ENCODE measurements around the gene SORL1. TPM values are rescaled to one million over a fixed set of nuclear protein-coding genes. Genes with fewer than 3 reads are reported as not detected.

Gene SORL1
- total RNA-seq, 2 experiments from 2014 or later: 228 to 411 TPM

- peaks cover 100% of the 10 kb centered on the region for H3K36me3 ChIP-seq (ENCODE audit: insufficient read depth, low read length)
- H3K27ac ChIP-seq (ENCODE audit: low read depth, low read length, poor library complexity, severe bottlenecking): no peak overlapping the region
- no peak for TF ChIP-seq CTCF (conservative IDR thresholded peaks at IDR 0.05; ENCODE audit: low read length)
- TF ChIP-seq EZH2phosphoT487 (IDR thresholded peaks at IDR 0.05; ENCODE audit: borderline replicate concordance, low read depth, low read length): no peak
- H3K79me2 ChIP-seq (ENCODE audit: insufficient read depth, low read depth, low read length): peaks cover 70% of the 10 kb centered on the region
- intact Hi-C loops (cut with micrococcal nuclease; ENCODE audit: unreplicated experiment): no loop called here
- H3K9me3 ChIP-seq (ENCODE audit: low read length): no peaks in the 10 kb centered on the region
- CTCF ChIA-PET (ENCODE audit: unreplicated experiment): no interaction called here
- H2AFZ ChIP-seq (ENCODE audit: low read length): no peak overlapping the region
- no TSS peak for BruUV-seq (replicated peaks)
- H4K20me1 ChIP-seq (ENCODE audit: insufficient read depth, low read length): no peaks in the 10 kb centered on the region
- no peaks in the 10 kb centered on the region for H3K4me1 ChIP-seq (ENCODE audit: insufficient read depth, low read length, poor library complexity, severe bottlenecking)
- no peak overlapping the region for H3K4me3 ChIP-seq (ENCODE audit: low read depth, low read length, poor library complexity, severe bottlenecking)
- no peak for DNase-seq (ENCODE audit: low spot score)
- no peaks in the 10 kb centered on the region for H3K9me2 ChIP-seq (ENCODE audit: insufficient read depth, low read length)
- H3K4me2 ChIP-seq (ENCODE audit: low read length): no peak overlapping the region
- POLR2A ChIA-PET: interaction anchor here (1.0 to 1.1 kb wide), 2 partner anchors 16 to 51 kb away, joined by 3 read pairs; no protein-coding TSS in a partner anchor
Observed at GRCh38 chr11:121514432-121515334, 62.6 kb downstream of the SORL1 start.

- peaks cover 69% of the 10 kb centered on the region for H3K79me2 ChIP-seq (ENCODE audit: insufficient read depth, low read depth, low read length)
- ChIA-PET CTCF (ENCODE audit: unreplicated experiment) (no interaction called here), POLR2A (no interaction called here)
- H4K20me1 ChIP-seq (ENCODE audit: insufficient read depth, low read length): no peaks in the 10 kb centered on the region
- H3K27ac ChIP-seq (ENCODE audit: low read depth, low read length, poor library complexity, severe bottlenecking): no peak overlapping the region
- no peak overlapping the region for H2AFZ ChIP-seq (ENCODE audit: low read length)
- no peaks in the 10 kb centered on the region for H3K9me2 ChIP-seq (ENCODE audit: insufficient read depth, low read length)
- no peak overlapping the region for H3K4me2 ChIP-seq (ENCODE audit: low read length)
- intact Hi-C loops (cut with micrococcal nuclease; ENCODE audit: unreplicated experiment): no loop called here
- TF ChIP-seq CTCF (conservative IDR thresholded peaks at IDR 0.05; ENCODE audit: low read length) (no peak), EZH2phosphoT487 (IDR thresholded peaks at IDR 0.05; ENCODE audit: borderline replicate concordance, low read depth, low read length) (no peak)
- H3K9me3 ChIP-seq (ENCODE audit: low read length): no peaks in the 10 kb centered on the region
- no TSS peak for BruUV-seq (replicated peaks)
- peaks cover 2% of the 10 kb centered on the region for H3K4me1 ChIP-seq (ENCODE audit: insufficient read depth, low read length, poor library complexity, severe bottlenecking)
- DNase-seq (ENCODE audit: low spot score): no peak
- peaks cover 100% of the 10 kb centered on the region for H3K36me3 ChIP-seq (ENCODE audit: insufficient read depth, low read length)
- H3K4me3 ChIP-seq (ENCODE audit: low read depth, low read length, poor library complexity, severe bottlenecking): no peak overlapping the region
Observed at GRCh38 chr11:121515335-121515671, 63.2 kb downstream of the SORL1 start.

GRCh38 chr11:121517996-121518395, 65.9 kb downstream of the SORL1 start:
- H3K36me3 ChIP-seq (ENCODE audit: insufficient read depth, low read length): peaks cover 100% of the 10 kb centered on the region
- no peaks in the 10 kb centered on the region for H4K20me1 ChIP-seq (ENCODE audit: insufficient read depth, low read length)
- TF ChIP-seq CTCF (conservative IDR thresholded peaks at IDR 0.05; ENCODE audit: low read length): no peak
- no peak for TF ChIP-seq EZH2phosphoT487 (IDR thresholded peaks at IDR 0.05; ENCODE audit: borderline replicate concordance, low read depth, low read length)
- no TSS peak for BruUV-seq (replicated peaks)
- H2AFZ ChIP-seq (ENCODE audit: low read length): no peak overlapping the region
- peaks cover 57% of the 10 kb centered on the region; the same call in 1 of the 2 replicates for H3K79me2 ChIP-seq (ENCODE audit: insufficient read depth, low read depth, low read length)
- no peak overlapping the region for H3K4me2 ChIP-seq (ENCODE audit: low read length)
- H3K9me2 ChIP-seq (ENCODE audit: insufficient read depth, low read length): no peaks in the 10 kb centered on the region
- H3K27ac ChIP-seq (ENCODE audit: low read depth, low read length, poor library complexity, severe bottlenecking): no peak overlapping the region
- H3K4me1 ChIP-seq (ENCODE audit: insufficient read depth, low read length, poor library complexity, severe bottlenecking): peaks cover 13% of the 10 kb centered on the region
- ChIA-PET POLR2A (interaction anchor here (0.7 kb wide), 1 partner anchor 8 kb away, joined by 3 read pairs; no protein-coding TSS in a partner anchor), CTCF (ENCODE audit: unreplicated experiment) (interaction anchor here (1.7 kb wide), 1 partner anchor 10 kb away, joined by 5 read pairs; no protein-coding TSS in a partner anchor)
- DNase-seq (ENCODE audit: low spot score): no peak
- H3K4me3 ChIP-seq (ENCODE audit: low read depth, low read length, poor library complexity, severe bottlenecking): no peak overlapping the region
- intact Hi-C loops (cut with micrococcal nuclease; ENCODE audit: unreplicated experiment): no loop called here
- H3K9me3 ChIP-seq (ENCODE audit: low read length): no peaks in the 10 kb centered on the region

Data from OCI-LY7 (cell line).